Neuron (in vitro differentiated cells): ENCODE results near the gene M1AP.

Experiments used
- H2AFZ ChIP-seq: one replicate; pipeline ENCODE4 v1.6.1; 2013; ENCODE audit warnings: low read depth, mild to moderate bottlenecking, inconsistent platforms, low read length, moderate library complexity
- H3K27me3 ChIP-seq: one replicate; pipeline ENCODE4 v1.6.1; 2013; ENCODE audit warnings: low read length; ENCODE audit not compliant: insufficient read depth
- H3K36me3 ChIP-seq: one replicate; pipeline ENCODE4 v1.6.1; 2013; ENCODE audit warnings: low read length; ENCODE audit not compliant: insufficient read depth
- H3K4me1 ChIP-seq: one replicate; pipeline ENCODE4 v1.6.1; 2013; ENCODE audit warnings: low read length; ENCODE audit not compliant: insufficient read depth
- H3K4me3 ChIP-seq: 2 replicates; pipeline ENCODE4 v1.5.1; 2013; ENCODE audit warnings: mild to moderate bottlenecking, low read length, moderate library complexity
- H3K9me3 ChIP-seq: one replicate; pipeline ENCODE4 v1.6.1; 2013; ENCODE audit warnings: low read length

The M1AP gene

DNA sequence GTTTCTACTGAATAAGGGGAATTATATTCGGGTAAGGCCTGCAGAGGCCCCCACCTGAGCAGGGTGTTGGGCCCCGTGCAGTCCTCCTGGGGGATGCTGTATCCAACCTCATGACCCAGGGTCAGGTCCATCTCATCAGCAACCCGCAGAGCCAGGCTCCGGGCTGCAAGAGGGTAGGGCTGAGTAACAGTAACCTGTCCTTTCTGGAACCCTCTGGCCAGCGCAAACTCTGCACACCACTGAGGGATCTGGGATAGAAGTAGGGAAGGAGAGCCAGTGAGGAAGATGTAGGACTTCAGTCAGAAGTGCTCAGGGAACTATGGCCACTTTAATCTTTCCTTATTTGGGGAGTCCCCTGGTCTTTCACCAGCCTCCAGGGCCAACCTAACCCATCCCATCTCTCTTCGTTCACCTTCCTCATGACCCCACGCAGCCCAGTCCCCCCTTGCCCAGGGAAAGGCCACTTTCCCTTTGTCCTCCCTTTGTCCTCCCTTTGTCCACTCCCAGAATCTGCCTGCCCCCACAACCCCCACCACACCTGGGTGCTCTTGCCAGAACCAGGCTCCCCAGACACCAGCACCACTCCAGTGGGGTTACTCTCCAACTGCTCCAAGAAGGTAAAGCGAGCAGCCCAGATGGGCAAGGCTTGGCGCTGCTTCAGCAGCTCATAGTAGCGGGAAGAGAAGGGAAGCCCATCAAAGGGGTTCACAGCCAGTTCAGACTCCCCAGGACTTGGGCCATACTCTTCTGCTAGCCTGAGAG is 123.0 kb downstream of the M1AP start:
- no peak overlapping the region for H3K4me3 ChIP-seq
- H3K36me3 ChIP-seq, result peaks cover 26% of the 10 kb centered on the region
- no peaks in the 10 kb centered on the region for H3K9me3 ChIP-seq
- H3K27me3 ChIP-seq, result peaks cover 22% of the 10 kb centered on the region
- peaks cover 12% of the 10 kb centered on the region for H3K4me1 ChIP-seq
- H2AFZ ChIP-seq, result no peak overlapping the region

DNA sequence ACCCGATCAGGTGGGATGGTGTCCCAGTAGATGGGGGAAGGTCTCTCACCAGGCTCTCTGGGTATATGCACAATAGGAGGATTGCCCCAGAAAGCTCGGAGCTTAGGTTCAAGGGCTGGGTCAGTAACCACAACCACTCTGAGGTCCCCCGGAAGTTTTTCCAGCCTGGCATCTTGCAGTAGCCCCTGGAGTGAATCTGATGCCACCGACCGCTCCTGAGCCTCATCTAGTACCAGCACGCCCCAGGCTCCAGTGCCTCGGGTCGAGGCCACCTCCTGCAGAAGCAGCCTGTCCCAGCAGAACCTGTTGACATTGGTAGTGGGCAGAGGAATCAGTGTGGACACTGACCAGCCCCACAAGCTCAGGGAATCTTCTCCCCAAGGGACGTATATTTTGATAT is 124.1 kb downstream of the M1AP start:
- H3K9me3 ChIP-seq, result no peaks in the 10 kb centered on the region
- H3K4me3 ChIP-seq, result no peak overlapping the region
- H3K27me3 ChIP-seq, result peaks cover 33% of the 10 kb centered on the region
- H3K4me1 ChIP-seq, result peaks cover 10% of the 10 kb centered on the region
- no peak overlapping the region for H2AFZ ChIP-seq
- H3K36me3 ChIP-seq, result peaks cover 26% of the 10 kb centered on the region

DNA sequence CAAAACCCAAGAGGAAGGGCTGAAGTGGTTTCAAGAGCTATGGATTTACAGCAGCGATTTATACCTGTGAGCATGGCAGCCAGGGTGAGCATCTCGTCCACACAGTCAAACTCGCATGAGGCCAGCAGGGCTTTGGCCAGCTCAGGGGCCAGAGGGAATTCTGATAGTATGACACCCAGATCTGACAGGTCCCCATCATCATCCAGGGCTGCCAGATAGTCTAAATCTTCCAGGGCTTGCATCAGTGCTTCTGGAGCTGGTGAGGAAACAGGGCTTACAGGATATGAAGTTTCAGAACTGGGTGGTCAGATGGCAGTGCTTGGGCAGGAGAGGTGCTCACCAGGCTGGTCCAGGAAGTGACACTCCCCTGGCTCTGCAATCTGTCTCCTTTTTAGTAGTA is 125.6 kb downstream of the M1AP start:
- Histone ChIP-seq H3K4me3 (no peak overlapping the region), H3K27me3 (peaks cover 48% of the 10 kb centered on the region), H3K9me3 (no peaks in the 10 kb centered on the region), H2AFZ (no peak overlapping the region), H3K36me3 (peaks cover 19% of the 10 kb centered on the region), H3K4me1 (no peaks in the 10 kb centered on the region)

DNA sequence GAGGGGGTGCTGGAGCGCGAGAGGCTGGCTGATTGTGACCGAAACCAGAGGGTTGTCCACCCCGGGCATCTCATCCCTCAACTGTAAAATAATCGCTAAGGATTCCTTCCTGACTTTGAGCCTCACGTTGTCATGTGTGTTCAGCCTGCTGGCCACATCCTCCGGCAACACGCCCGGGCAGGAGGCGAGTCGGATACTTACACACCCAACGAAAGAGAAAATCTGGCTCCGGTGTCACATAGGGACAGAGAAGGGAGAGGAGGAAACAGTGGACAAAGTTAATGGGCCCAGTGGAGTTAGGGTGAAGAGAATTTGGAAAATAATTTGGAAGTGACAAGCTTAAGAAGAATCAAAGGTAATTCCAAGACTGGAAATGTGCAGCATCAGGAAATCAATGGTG is 131.5 kb downstream of the M1AP start:
- no peaks in the 10 kb centered on the region for H3K4me1 ChIP-seq
- H2AFZ ChIP-seq, result no peak overlapping the region
- no peak overlapping the region for H3K4me3 ChIP-seq

DNA sequence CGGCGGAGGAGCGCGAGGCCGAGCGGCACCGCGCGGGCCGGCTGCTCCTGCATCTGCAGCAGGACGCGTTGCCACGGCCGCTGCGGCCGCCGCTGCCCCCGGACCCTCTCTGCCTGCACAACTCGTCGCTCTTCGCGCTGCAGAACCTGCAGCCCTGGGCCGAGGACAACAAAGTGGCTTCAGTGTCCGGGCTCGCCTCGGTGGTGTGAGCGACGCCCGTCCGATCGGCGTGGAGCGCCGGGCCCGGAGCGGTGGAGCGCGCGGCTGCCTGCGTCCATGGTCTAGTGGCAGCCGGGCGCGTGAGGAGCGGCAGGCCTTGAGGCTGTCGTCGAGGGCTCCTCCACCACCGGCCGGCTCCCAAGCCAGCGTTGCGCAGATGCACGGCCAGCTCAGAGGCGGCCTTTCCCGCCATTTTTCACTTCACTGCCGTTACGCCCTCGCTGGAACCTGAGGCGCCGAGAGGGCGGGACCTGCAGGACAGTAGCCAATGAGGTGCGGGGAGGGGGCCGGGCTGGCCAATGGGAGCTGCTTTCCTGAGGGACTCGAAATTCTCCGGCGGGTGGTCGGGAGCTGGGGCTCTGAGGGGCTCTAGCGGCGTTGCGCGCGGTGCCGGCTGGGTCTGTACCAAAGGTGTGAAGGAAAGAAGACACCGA is 132.0 kb downstream of the M1AP start:
- H3K4me3 ChIP-seq, result no peak overlapping the region

More for the DNA sequence above, 131.5 kb downstream of the M1AP start:
- Histone ChIP-seq H3K36me3 (no peaks in the 10 kb centered on the region), H3K27me3 (peaks cover 90% of the 10 kb centered on the region), H3K9me3 (peaks cover 14% of the 10 kb centered on the region)

DNA sequence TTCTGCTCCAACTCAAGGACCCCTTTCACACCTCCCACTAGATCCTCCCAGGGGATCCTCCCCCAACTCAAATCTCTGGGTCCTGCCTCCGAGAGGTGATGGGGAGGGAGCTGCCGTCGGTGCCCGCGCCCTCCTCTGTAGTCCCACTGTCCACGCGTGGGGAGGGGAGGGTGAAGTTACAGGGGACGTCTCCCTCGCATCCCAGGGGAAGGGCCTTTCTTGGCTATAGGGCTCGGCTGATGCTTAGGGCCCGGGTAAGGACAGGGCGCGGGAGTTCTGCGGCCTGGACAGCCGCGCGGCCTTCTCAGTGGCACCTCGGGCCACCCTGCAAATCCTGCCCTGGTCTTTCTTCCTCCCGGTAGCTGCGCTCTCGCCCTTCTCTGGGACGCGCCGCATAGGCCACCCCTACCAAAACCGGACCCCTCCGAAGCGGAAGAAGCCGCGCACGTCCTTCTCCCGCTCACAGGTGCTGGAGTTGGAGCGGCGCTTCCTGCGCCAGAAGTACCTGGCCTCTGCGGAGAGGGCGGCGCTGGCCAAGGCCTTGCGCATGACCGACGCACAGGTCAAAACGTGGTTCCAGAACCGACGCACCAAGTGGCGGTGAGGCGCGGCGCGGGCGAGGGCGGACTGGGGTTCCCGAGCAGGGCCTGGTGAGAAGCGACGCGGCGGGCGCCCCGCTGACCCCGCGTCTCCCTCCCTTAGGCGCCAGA is 132.7 kb downstream of the M1AP start:
- no peak overlapping the region for H3K4me3 ChIP-seq
- no peaks in the 10 kb centered on the region for H3K4me1 ChIP-seq
- H3K27me3 ChIP-seq, result peaks cover 92% of the 10 kb centered on the region
- H3K36me3 ChIP-seq, result no peaks in the 10 kb centered on the region
- H2AFZ ChIP-seq, result no peak overlapping the region
- H3K9me3 ChIP-seq, result peaks cover 14% of the 10 kb centered on the region

More for the DNA sequence above, 132.0 kb downstream of the M1AP start:
- peaks cover 93% of the 10 kb centered on the region for H3K27me3 ChIP-seq
- H3K4me1 ChIP-seq, result no peaks in the 10 kb centered on the region
- no peaks in the 10 kb centered on the region for H3K36me3 ChIP-seq
- H3K9me3 ChIP-seq, result peaks cover 14% of the 10 kb centered on the region
- no peak overlapping the region for H2AFZ ChIP-seq

DNA sequence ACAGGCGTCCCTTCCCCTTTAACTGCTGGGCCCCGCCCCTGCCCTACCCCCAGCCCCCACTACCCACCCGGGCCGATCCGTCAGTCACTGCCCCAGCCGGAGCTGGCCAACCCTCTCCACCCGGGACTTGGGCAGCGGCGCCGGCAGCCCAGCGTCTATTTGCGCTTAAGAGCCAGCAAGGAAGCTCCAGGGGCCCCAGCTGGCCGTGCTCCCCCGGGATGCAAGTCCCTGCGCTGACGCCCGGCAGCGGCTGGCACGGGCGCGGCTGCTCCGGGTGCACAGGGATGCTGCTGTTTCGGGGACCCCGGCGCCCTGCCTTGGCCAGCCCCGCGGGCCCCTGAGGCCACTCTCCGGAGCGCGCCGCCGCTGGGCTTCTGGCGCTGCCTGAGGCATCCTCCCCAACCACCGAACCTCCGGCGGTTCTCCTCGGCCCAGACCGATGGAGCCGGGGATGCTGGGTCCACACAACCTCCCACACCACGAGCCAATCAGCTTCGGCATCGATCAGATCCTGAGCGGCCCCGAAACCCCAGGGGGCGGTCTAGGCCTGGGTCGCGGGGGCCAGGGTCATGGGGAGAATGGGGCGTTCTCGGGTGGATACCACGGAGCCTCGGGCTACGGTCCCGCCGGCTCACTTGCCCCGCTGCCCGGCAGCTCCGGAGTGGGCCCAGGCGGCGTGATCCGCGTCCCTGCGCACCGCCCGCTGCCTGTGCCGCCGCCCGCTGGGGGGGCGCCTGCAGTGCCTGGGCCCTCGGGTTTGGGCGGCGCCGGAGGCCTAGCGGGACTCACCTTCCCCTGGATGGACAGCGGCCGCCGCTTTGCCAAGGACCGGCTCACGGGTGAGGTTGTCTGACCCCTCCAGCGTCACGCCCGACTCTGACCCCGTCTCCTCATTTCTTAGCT is 133.5 kb downstream of the M1AP start, which contains the start of gene TLX2:
TLX2 (plus strand) TSS at position 83 of the 903 bp plus-strand sequence; CDS start at position 440, 357 bp downstream.
- Histone ChIP-seq H3K4me1 (no peaks in the 10 kb centered on the region), H3K9me3 (peaks cover 14% of the 10 kb centered on the region), H2AFZ (no peak within 1 kb of the TSS), H3K27me3 (peaks cover 92% of the 10 kb centered on the region), H3K36me3 (no peaks in the 10 kb centered on the region), H3K4me3 (no peak within 1 kb of the TSS)

DNA sequence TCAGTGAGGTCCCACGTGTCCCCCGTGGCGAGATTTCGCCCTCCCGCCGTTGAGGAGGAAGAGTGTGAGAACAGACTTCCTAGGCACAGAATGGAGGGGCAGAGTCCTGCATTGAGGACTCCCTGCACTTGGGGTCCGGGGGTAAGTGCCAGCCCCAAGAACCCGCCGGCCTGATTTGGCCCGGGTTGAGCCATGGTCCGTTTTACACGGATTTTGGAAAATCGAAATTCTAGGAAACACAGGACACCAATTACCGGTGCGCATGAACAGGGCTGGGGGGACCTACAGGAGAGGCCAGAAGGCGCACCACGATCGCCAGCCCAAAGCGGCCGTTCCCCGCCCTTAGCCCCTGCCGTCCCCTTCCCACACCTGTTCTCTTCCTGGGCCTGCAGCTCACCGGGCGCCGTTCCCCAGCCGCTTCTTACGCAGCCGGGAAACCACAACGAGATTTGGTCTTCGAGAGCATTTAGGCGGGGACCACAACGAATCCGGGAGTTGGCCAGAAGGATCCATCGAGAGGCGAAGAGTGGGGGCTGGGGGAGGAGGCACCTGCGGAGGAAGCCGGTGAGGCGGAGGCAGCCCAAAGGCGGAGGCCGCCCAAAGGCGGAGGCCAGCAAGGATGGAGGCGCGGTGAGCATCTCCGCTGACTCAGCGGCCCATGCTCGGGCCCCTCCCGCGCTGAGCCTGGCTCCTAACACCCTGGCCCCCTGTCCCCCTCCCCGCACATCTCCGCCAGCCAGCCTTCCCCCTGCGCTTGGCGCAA is 134.3 kb downstream of the M1AP start:
- no peak overlapping the region for H3K4me3 ChIP-seq
- no peaks in the 10 kb centered on the region for H3K36me3 ChIP-seq
- H3K4me1 ChIP-seq, result no peaks in the 10 kb centered on the region
- H2AFZ ChIP-seq, result no peak overlapping the region
- H3K9me3 ChIP-seq, result peaks cover 14% of the 10 kb centered on the region
- H3K27me3 ChIP-seq, result peaks cover 86% of the 10 kb centered on the region

DNA sequence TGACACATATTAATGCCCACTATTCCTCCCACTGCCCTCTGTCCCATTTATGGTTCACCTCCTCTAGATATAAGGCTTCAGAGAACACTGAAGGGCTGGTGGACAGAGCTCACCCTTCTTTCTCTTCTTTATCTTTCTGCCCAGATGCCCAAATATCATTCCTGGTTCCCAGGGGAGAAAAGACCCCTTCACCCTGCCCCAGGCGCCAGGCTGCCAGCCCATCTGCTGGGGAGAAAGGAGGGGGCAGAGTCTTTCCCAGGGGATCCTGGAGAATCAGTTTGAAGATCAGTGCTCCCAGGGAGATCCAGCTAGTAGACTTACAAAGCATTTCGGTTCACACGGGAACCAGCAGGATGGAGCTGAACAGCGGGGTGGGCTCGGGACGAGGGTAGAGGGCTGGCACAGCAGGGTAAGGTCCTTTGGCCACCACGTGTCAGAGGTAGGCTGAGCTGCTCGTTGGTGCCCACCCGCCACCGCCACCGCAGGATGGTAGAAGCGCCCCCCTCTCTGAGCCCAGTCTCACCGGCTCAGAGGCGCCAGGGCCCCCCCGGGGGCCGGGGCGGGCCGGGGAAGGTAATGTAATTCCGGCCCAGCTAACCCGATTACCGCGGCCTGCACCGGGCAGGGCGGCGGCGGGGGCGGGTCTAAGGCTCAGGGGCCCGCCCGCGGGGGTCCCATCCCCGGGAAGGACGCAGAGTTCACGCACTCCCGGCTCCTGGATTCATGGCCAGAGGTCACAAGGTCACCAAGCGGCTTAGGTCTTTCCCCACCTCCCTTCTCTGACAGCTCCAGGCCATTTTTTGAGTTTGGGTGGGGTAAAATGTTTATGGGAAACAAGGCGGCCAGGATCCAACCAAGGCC is 135.2 kb downstream of the M1AP start:
- Histone ChIP-seq H3K36me3 (no peaks in the 10 kb centered on the region), H3K4me1 (no peaks in the 10 kb centered on the region), H3K27me3 (peaks cover 77% of the 10 kb centered on the region), H2AFZ (no peak overlapping the region), H3K9me3 (peaks cover 14% of the 10 kb centered on the region), H3K4me3 (no peak overlapping the region)

DNA sequence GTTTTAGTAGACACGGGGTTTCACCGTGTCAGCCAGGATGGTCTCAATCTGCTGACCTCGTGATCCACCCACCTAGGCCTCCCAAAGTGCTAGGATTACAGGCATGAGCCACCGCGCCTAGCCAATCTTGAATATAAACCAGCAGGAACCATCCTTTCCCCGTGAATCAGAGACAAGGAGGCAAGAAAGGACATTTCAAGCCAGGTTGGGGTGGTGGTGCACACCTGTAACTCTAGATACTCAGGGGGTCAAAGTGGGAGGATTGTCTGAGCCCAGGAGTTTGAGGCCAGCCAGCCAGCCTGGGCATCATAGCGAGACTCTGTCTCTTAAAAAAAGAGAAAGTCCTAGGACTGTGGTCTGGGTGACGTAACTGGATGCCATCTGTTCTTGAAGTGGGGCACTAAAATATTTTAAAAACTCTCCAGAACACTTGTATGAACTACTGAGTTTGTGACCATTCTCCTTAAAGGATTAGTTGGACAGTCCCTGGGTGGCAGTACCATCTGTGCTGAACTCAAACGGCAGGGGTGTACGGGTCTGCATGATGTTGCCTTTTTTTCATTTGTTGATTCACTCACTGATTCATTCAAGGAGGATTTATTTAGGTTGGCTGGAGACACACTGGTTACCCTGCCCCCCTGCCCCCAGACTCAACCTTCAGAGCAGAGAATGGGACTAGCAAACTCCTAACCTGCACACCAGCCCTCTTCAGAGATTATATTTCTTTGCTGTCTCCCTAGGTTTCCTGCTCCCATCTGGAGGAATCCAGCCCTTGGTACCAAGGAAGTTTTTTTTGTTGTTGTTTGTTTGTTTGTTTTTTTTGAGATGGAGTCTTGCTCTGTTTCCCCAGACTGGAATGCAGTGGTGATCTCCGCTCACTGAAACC is 136.8 kb downstream of the M1AP start:
- H3K4me3 ChIP-seq, result no peak overlapping the region
- H3K36me3 ChIP-seq, result no peaks in the 10 kb centered on the region
- peaks cover 63% of the 10 kb centered on the region for H3K27me3 ChIP-seq
- peaks cover 6% of the 10 kb centered on the region for H3K4me1 ChIP-seq
- H3K9me3 ChIP-seq, result peaks cover 6% of the 10 kb centered on the region
- no peak overlapping the region for H2AFZ ChIP-seq

DNA sequence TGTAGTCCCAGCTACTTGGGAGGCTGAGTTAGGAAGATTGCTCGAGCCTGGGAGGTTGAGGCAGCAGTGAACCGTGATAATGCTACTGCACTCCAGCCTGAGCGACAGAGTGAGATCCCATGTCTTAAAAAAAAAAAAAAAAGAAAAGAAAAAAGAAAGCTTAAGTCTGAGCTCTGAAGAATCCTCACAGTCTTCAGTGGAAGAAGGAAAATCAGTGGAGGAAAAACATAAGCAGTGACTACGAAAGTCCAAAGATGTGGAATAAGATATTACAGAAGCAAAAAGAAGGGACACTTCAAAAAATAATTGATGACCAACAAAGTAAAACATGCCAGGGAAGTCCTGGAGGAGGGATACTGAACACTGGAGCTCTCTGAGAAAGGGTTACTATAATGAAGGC is 137.9 kb downstream of the M1AP start:
- H3K27me3 ChIP-seq, result peaks cover 53% of the 10 kb centered on the region
- H2AFZ ChIP-seq, result no peak overlapping the region
- no peaks in the 10 kb centered on the region for H3K9me3 ChIP-seq
- peaks cover 7% of the 10 kb centered on the region for H3K36me3 ChIP-seq
- no peak overlapping the region for H3K4me3 ChIP-seq
- peaks cover 10% of the 10 kb centered on the region for H3K4me1 ChIP-seq
